GM18498 (cell line): ENCODE measurements around the gene UCP1.
A peak's percentile ranks its signal among the peaks of the same experiment; 100 is the strongest.
"Not testable (repeated sequence)": the region's sequence is repeated elsewhere in the genome, so short reads cannot be mapped to it uniquely, and the experiment has no call there.

Experiments
- ATAC-seq: cut with Tn5 transposase; IDR thresholded peaks from one replicate; pipeline ENCODE4 v1.9.1; 2021; ENCODE audit warnings: mild to moderate bottlenecking, moderate library complexity; ENCODE audit not compliant: unreplicated experiment

Gene UCP1

GRCh38 chr4:140556372-140557085 is 12.2 kb downstream of the UCP1 start:
- ATAC-seq, result peak; percentile 99

DNA sequence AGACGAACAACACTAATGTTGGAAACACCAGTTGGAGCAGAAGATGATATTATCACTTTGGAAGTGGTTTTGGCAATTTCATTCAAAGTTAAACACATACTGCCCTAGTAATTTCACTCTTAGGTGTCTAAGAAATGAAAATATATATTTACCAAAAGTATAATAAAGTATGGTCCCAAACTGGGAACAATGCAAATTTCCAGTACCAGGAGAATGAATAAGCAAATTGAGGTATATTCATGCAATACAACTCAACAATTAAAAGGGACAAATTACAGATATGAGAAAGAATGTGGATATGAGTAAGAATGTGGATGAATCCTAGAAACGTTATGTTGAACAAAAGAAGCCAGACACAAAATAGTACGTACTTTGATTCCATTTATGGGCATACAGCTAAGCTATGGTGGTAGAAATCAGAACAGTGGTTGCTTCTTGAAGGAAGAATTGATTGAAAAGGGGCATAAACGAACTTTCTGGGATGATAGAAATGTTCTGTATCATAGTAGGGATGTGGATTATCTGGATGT is 34.7 kb downstream of the UCP1 start:
- ATAC-seq, result no peak

GRCh38 chr4:140529434-140529833 is 39.3 kb downstream of the UCP1 start:
- no peak for ATAC-seq

- peak; percentile 100 for ATAC-seq
These were observed 44.7 kb downstream of the UCP1 start, which contains the start of gene ELMOD2 for GRCh38 chr4:140523857-140524742. ELMOD2 (plus strand) TSS chr4:140524168; CDS start chr4:140525429, 1,261 bp downstream.

DNA sequence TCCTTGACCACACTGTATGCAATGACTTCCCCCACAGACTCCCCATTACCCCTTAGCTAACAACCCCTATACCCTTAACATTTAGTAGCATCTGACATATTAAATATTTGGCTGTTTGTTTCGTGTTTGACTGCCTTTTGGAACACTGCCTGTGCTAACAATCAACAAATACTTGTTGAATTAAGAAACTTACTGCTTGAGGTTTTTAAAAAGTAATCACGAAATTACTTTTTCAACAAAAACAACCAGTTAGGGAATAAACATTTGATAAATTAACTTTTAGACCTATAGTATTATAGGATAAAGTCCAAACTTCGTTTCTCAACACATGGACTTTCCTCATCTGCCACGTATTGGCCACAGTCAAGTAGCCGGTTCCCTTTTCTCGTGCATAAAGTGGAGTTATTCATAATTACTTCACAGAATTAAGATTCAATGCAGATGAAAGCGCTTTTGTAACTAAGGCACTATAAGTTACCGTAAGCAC is 45.3 kb downstream of the UCP1 start:
- ATAC-seq, result peak; percentile 22

- no peak for ATAC-seq
These were observed 53.3 kb downstream of the UCP1 start for GRCh38 chr4:140515423-140515822.

DNA sequence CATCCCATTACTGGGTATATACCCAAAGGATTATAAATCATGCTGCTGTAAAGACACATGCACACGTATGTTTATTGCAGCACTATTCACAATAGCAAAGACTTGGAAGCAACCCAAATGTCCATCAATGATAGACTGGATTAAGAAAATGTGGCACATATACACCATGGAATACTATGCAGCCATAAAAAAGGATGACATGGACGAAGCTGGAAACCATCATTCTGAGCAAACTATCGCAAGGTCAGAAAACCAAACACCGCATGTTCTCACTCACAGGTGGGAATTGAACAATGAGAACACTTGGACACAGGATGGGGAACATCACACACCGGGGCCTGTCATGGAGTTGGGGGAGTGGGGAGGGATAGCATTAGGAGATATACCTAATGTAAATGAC is 55.0 kb downstream of the UCP1 start:
- not testable (repeated sequence) for ATAC-seq
